Stimulated activated CD4-positive, alpha-beta T cell treated with anti-CD3 and anti-CD28 coated beads, TNF-alpha, amount 100 ng/mL, for 24 hours (primary cell): Measurements from ENCODE around the gene SEC24C.
"Not testable (repeated sequence)": the region's sequence is repeated elsewhere in the genome, so short reads cannot be mapped to it uniquely, and the experiment has no call there.

Source experiments
- DNase-seq, 3 experiments: peaks; one replicate each; pipeline ENCODE4 v3.0.0-alpha.2; 2020; ENCODE audit warnings: low read depth in 3 of 3

Gene SEC24C

DNA sequence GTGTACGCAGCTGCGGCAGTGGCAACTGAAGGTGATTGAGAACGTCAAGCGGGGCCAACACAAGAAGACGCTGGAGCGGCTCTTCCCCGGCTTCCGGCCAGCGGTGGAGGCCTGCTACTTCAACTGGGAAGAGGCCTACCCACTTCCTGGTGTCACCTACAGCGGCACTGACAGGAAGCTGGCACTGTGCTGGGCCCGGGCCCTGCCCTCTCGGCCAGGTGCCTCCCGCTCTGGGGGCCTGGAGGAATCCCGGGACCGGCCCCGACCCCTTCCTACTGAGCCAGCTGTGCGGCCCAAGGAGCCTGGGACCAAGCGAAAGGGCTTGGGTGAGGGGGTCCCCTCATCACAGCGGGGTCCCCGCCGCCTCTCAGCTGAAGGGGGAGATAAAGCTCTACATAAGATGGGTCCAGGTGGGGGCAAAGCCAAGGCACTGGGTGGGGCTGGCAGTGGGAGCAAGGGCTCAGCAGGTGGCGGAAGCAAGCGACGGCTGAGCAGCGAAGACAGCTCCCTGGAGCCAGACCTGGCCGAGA is 47.8 kb downstream of the SEC24C start:
- DNase-seq: no peak

DNA sequence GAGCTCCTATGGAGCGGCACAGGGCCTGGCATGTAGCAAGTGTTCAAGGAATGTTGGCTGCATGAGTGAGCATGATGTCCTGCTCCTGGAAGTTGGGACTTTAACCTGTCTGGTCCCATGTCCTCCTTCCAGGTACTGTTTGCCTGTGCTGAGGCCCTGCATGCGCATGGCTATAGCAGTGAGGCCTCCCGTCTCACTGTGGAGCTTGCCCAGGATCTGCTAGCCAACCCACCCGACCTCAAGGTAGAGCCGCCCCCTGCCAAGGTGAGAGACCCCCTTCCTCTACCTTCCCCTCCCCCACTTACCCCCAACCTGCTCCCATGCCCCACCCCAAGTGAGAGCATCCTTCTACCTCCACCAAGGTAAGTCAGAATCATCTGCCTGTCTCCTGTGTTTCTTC is 49.3 kb downstream of the SEC24C start:
- DNase-seq: no peak

DNA sequence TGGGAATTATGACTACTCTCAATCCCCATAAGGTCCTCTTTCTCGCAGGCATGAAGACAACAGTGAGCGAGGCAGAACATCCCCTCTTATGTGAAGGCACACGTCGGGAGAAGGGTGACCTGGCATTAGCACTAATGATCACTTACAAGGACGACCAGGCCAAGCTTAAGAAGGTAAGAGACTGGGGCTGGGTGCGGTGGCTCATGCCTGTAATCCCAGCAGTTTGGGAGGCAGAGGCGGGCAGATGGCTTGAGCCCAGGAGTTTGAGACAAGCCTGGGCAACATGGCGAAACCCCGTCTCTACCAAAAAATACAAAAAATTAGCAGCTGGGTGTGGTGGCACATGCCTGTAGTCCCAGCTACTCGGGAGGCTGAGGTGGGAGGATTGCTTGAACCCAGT is 51.3 kb downstream of the SEC24C start:
- not testable (repeated sequence) for DNase-seq

DNA sequence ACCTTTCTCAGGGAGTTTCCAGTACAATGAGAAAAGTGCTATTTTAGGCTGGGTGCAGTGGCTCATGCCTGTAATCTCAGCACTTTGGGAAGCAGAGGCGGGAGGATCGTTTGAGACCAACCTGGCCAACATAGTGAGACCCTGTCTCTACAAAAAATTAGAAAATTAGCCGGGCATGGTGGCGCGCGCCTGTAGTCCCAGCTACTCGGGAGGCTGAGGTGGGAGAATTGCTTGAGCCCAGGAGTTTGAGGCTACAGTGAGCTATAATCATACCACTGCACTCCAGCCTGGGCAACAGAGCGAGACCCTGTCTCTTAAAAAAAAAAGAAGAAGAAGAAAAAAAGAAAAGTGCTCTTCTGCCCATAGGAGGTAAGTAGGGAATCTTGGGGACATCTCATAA is 51.9 kb downstream of the SEC24C start:
- DNase-seq: not testable (repeated sequence)

DNA sequence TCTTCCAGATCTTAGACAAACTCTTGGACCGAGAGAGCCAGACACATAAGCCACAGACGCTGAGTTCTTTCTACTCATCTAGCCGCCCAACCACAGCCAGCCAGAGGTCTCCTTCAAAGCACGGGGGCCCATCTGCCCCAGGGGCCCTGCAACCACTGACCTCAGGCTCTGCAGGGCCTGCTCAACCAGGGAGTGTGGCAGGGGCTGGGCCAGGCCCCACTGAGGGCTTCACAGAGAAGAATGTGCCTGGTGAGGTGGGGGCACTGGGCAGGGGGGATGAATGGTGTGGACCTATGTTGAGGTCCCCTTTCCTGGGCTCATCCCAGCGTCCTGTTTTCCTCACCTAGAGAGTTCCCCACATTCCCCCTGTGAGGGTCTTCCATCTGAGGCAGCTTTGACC is 52.6 kb downstream of the SEC24C start:
- DNase-seq: no peak

DNA sequence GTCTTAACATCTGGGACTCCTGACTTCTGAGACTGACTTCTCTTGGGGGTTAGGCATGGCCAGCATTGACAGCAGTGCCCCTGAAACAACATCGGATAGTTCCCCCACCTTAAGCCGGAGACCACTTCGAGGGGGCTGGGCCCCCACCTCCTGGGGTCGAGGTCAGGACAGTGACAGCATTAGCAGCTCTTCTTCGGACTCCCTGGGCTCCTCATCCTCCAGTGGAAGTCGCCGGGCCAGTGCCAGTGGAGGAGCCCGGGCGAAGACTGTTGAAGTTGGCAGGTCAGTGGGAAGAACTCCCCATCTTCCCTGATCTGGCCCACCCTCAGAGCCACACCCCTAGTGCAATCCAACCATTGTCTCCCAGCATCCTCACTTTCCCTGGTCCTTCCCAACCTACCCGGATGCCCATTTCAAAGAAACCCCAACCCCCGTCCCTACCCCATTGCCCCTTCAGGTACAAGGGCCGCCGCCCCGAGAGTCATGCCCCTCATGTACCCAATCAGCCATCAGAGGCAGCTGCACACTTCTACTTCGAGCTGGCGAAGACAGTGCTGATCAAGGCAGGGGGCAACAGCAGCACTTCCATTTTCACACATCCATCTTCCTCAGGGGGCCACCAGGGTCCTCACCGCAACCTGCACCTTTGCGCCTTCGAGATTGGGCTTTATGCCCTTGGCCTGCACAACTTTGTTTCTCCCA is 53.3 kb downstream of the SEC24C start:
- no peak for DNase-seq

DNA sequence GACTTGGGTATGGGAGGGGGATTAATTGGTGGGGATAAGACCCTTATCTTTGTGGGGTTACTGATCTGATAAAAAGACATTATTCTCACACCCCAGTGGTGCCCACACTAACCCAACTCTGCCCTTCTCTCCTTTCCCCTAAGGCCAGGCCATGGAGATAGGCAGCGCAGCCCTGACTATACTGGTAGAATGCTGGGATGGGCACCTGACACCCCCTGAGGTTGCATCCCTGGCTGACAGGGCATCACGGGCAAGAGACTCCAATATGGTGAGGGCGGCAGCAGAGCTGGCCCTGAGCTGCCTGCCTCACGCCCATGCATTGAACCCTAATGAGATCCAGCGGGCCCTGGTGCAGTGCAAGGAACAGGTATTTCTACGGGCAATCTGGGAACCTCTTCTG is 53.9 kb downstream of the SEC24C start:
- no peak for DNase-seq

DNA sequence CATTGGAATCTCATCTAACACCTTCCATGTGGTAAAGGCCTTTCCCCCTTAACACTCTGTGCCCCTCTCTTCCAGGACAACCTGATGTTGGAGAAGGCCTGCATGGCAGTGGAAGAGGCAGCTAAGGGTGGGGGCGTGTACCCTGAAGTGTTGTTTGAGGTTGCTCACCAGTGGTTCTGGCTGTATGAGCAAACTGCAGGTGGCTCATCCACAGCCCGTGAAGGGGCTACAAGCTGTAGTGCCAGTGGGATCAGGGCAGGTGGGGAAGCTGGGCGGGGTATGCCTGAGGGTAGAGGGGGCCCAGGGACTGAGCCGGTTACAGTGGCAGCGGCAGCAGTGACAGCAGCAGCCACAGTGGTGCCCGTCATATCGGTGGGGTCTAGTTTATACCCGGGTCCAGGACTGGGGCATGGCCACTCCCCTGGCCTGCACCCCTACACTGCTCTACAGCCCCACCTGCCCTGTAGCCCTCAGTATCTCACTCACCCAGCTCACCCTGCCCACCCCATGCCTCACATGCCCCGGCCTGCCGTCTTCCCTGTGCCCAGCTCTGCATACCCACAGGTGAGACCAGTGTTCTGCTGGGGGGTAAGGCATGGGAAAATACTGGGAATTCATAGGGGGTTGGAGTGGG is 54.9 kb downstream of the SEC24C start:
- no peak for DNase-seq

DNA sequence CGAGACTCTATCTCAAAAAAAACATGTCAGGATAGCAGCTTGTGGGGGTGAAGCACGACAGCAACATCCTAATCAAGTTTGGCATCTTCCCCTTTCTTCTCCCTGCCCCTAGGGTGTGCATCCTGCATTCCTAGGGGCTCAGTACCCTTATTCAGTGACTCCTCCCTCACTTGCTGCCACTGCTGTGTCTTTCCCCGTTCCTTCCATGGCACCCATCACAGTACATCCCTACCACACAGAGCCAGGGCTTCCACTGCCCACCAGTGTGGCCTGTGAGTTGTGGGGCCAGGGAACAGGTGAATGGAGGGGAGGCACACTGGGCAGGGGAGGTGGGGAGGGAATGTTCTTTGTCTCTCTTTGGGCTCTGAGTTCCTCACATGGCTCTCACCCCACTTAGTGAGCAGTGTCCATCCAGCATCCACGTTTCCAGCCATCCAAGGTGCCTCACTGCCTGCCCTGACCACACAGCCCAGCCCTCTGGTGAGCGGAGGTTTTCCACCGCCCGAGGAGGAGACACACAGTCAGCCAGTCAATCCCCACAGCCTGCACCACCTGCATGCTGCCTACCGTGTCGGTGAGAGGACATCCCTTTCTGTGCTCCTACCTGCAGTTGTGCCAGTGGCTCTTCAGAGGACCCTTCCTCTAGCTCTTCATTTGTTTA is 55.9 kb downstream of the SEC24C start:
- DNase-seq: no peak

DNA sequence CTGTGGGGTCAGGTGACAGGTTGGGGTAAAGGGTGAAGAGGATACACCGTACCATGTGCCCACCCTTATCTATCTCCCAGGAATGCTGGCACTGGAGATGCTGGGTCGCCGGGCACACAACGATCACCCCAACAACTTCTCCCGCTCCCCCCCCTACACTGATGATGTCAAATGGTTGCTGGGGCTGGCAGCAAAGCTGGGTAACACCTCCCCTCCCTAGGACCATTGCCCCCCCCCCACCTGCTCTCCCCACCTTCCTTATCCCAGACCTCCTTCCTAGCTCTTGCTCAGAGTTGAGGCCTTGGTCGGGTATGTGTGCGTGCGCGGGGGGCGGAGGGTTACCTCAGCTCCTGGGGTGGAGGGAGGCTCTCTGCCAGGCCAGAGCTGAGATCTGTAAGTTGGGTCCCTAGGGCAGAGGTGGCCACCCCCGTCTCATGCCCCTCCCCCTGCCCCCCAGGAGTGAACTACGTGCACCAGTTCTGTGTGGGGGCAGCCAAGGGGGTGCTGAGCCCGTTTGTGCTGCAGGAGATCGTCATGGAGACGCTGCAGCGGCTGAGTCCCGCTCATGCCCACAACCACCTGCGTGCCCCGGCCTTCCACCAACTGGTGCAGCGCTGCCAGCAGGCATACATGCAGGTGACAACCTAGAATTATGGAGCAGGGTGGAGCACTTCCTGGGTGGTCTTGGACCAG is 56.5 kb downstream of the SEC24C start:
- DNase-seq: no peak

DNA sequence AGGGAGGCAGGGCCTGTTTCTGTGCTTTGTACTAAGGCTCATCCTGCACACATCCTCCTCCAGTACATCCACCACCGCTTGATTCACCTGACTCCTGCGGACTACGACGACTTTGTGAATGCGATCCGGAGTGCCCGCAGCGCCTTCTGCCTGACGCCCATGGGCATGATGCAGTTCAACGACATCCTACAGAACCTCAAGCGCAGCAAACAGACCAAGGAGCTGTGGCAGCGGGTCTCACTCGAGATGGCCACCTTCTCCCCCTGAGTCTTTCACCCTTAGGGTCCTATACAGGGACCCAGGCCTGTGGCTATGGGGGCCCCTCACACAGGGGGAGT is 57.0 kb downstream of the SEC24C start:
- no peak for DNase-seq

DNA sequence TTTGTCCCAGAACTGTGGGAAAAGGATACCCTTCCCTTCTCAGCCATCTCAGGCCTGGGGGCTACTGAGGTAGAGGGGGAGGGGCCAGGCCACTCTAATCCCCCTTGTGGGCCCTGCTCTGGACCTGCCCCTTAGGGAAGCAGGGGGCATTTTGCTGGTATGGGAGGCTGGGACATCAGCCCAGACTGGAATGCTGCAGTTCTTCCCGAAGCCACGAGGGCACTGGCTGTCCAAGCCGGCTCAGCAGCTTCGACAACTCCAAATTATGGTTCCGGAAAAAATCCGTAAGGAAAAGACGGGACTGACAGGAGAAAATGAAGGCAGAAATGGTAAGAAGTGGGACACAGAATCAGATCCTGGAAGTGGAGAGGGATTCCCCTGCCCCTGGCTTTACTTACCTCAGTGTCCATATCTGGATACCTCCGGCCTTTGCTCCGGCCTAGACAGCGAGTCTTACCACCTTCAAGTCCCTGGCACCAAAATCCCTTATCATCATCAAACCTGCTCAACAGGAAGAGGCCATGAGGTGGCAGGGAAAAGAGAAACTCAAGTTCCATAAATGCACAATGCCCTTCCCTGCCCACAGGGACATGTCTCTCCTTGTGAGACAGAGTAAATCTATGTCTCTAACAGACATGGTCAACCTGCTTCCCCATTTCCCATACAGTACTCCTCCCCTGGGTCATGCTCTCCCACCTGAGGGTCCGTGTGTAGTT is 58.3 kb downstream of the SEC24C start:
- no peak for DNase-seq

DNA sequence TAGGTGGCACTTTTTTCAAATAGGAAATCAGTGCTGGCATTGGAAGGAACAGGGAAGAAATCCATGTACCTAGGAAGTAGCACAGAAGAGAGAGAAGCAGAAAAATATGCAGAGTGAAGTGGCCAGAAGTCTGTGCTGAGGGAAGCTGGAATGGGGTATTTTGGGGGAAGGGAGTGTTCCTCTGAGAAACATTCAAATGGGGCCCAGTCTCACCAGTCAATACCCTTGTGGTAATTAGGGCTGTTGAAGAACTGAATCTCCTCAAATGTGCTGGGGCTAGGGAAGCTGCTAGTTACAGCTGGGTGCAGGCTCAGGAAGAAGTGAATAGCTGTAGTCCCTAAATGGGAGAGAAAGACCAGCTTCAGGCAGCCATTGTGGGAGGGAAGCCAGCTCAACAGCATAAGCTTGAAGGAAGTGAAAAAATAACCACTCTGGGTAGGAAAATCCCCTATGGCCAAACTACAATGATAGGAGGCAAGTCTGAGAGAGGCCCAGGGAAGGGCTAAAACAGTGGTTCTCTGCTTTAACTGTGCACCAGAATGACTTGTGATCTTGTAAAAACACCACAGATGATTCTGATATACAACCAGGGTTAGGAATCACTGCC is 59.6 kb downstream of the SEC24C start:
- no peak for DNase-seq

DNA sequence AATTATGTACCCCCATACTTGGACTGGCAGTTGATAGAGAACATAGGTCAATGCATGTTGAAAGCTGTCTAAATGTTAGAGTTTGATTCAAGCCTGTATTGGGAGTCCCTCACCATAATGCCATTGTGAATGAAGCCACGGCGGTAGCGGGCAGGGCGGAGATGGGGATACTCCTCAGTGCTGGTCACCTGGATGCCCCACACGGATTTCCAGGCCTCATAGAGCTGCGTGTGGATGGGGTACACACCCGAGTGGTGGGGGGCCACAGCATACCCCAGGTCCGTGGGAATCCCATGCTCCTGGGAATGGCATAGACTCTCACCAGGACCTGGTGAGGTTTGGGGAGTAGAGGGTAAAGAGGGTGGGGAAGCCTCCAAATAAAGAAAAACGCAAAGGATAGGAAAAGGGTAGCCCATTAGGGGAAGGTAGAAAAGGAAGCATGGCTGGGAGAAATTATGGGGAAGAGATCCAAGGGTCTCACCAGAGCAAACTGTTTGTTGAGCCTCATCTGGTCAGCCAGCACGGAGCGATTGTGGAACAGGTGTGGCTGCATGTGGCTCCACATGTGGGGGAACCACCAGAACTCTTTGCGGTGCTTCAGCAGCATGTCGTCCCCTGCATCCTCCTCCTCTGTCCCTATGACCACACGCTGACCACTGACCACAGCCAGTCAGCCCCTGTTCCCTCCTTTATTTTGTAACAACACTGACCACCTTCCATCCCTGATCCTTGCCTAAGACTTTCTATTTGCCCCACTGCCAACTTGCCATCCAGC is 62.2 kb downstream of the SEC24C start:
- no peak for DNase-seq

DNA sequence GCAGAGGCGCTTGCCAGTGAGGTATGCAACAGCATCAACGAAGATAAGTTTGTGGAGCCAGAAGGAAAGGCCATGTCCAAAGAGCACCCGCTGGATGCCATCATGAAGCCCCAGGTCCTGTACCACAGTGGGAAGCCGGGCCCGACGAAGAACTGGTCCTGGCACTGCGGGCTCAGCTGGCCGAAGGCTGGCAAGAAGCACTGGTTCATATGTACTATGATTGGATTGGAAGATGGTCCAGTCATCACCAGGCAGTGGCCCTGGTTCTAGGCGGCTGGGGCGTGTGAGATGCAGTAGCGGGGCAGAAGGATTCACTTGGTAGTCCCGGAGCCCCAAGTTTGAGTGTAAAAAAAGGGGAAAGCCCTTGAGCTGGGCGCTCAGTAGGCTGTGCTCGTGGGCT is 63.3 kb downstream of the SEC24C start:
- DNase-seq: no peak

DNA sequence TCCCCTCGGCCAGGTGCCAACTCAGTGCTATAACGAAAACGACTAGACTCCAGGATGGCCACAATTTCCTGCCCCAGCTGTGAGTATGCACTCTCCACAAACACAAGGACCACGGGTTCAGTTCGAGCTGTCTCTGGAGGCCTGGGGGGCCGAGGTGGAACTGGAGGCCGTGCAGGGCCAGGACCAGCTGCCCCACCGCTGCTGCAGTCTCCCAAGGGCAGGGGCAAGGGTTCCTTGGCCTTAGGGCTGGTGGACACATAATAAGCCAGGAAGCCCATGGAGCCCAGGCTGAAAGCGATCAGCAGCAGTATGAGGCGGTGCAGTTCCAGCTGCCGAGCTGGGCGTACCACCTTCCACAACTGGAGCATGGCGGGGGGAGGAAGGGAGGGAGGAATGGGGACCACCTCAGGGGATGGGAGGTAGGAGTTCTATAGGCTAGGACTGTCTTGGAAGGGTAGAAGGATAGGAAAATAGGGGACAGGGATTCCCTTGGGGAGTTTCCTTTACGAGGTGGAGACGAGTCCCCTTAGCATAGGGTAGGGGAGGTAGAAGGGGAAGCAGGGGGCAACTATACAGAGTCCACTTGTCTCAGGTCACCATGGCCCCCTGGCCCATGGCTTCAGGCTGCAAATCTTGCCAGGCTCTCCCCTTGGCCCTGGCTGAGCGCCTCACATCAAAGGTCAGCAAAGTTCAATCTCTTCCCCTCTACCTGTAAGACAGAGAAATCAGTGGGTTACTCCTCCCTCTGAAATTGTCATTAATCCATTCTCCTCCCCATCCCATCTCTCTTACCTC is 64.0 kb downstream of the SEC24C start:
- no peak for DNase-seq

DNA sequence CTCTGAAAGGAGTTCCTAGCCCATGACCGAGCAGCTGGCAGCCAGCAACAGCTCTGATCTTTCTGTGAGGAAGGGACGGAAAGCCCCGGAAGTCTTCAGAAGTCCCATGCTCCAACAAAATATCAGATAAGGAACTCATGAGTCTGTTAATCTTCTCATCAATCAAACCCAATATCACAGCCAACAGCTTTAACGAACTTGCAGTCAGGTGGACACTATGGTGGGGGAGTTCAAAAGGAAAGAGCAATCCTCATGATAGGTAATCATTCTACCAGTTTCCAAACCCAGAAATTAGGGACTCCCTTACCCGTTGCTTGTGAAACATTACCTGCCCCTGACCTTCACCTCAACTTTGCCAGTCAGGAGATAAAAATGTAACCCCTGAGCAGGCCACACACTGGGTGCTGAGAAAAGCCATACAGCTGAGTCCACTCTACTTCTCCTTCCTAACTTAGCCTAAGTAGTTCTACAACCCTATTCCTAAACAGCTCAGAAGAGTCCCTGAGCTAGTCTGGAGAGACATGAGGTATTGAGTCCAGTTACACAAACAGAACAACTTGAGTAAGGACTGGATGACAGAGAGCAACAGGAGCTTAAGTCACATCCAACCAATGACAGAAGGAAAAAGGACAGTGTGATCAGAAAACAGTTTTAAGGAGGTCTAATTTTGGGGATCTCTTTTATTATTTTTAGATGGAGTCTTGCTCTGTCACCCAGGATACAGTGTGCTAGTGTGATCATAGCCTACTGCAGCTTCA is 65.1 kb downstream of the SEC24C start:
- DNase-seq: no peak

DNA sequence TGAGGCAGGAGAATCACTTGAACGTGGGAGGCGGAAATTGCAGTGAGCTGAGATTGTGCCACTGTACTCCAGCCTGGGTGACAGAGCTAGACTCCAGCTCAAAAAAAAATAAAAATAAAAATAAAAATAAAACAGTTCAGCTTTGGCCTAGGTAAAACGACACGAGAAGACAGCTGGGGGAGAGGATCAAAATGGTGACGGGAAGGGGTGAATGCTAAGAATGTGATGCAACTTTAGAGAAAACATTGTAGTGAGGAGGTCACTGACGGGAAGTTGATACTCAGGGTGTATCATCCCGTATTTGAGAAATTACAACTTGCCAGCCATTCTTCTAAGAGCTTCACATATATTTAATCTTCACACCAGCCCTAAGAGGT is 66.2 kb downstream of the SEC24C start:
- DNase-seq: no peak
